ENCODE results near the gene TFAP2E. TPM values are rescaled to one million over a fixed set of nuclear protein-coding genes. Genes with fewer than 3 reads are reported as not detected.
"Not testable (repeated sequence)": the region's sequence is repeated elsewhere in the genome, so short reads cannot be mapped to it uniquely, and the experiment has no call there.

The TFAP2E gene
- total RNA-seq, 1 experiment from 2014 or later: not detected

GRCh38 chr1:35571263-35571662, 1.9 kb upstream of the TFAP2E start:
- DNase-seq (ENCODE audit: low read depth): no peak

GRCh38 chr1:35572296-35572695, 818 bp upstream of the TFAP2E start:
- DNase-seq (ENCODE audit: low read depth): no peak

GRCh38 chr1:35574125-35574654, 1.1 kb downstream of the TFAP2E start:
- no peak for DNase-seq (ENCODE audit: low read depth)

- no peak for DNase-seq (ENCODE audit: low read depth)
These were observed 1.7 kb downstream of the TFAP2E start for GRCh38 chr1:35574655-35575415.

DNA sequence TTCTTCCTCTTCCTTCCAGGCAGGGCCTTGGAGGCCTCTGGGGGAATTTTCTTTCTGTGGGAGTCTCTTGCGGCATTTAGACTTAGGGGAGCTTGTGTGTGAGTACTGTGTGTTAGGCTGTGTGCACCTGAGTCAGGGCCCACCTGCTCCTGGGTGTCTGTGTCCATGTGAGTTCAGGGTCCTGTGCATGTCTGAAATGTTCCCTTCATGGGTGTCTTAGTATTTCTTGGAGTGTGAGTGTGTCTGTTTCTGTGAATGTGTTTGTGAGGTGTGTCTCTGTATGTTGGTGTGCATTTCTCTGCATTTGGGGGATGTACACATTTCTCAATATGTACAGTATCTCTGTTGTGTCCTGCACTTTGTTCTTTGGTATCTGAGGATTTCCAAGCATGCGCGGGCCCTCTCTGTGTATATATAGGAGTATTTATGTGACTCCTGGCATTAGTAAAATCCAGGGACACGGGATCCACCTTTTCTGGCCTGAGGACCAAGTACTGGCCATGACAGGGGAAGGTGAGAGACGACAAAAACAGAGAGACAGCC, 2.4 kb downstream of the TFAP2E start:
- no peak for DNase-seq (ENCODE audit: low read depth)

GRCh38 chr1:35576061-35576765, 3.1 kb downstream of the TFAP2E start:
- DNase-seq (ENCODE audit: low read depth): peak; percentile 30

GRCh38 chr1:35576766-35577070, 3.6 kb downstream of the TFAP2E start:
- DNase-seq (ENCODE audit: low read depth): not testable (repeated sequence)

GRCh38 chr1:35577071-35577998, 4.2 kb downstream of the TFAP2E start:
- DNase-seq (ENCODE audit: low read depth): no peak

DNA sequence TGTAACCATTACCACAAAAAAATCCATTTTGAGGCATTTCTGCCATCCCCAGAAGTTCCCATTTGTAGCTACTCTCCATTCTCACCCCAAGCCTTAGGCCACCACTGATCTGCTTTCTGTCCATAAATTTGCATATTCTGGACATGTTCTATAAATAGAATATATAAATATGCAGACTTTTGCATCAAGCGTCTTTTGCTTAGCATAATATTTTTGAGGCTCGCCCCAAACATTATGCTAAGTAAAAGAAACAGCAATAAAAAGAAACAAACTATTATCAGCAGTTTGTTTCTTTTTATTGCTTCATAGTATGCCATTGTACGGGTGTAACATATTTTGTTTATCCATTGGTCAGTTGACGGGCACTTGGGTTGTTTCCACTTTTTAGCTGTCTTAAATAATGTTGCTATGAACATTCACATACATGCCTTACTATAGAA, 7.9 kb downstream of the TFAP2E start:
- DNase-seq (ENCODE audit: low read depth): peak; percentile 24

GRCh38 chr1:35581621-35582020, 8.5 kb downstream of the TFAP2E start:
- DNase-seq (ENCODE audit: low read depth): not testable (repeated sequence)

DNA sequence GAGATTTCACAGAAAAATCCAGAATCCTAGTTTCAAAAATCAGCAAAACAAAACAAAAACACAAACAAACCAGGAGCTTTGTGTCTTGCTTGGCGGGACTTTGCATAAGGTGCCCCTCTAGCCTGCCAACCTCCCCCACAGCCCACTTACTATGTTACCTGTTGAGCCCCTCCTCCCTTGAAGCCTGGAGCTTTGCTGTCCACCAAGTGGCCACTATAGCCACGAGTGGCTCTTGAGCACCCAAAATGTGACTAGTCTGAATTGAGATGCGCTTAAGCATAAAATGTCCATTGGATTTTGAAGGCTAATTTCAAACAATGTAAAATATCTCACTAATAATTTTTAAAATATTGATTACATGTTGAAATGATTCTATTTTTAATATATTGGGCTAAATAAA, 12.2 kb downstream of the TFAP2E start:
- no peak for DNase-seq (ENCODE audit: low read depth)

GRCh38 chr1:35585805-35586204, 12.7 kb downstream of the TFAP2E start:
- DNase-seq (ENCODE audit: low read depth): not testable (repeated sequence)

GRCh38 chr1:35586808-35587207, 13.7 kb downstream of the TFAP2E start:
- no peak for DNase-seq (ENCODE audit: low read depth)

DNA sequence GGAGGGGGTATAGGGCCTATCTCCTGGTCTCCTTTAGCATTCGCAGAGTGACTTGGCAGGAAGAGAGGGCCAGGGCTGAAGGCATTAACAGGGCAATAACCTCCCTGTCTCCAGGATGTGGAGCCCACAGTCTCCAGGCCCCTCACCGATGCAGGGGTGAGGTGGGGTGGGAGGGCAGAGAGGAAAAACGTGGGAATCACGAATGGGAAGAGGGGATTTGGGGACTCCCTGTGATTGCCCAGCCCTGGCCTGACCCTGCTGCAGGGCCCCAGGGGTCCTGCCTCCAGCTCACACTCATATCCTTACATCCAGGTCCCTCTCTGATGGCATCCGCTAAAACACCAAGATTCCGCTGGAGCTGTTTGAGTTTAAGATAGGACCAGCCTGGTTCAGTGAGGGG, 14.6 kb downstream of the TFAP2E start:
- DNase-seq (ENCODE audit: low read depth): no peak

- DNase-seq (ENCODE audit: low read depth): no peak
These were observed 15.2 kb downstream of the TFAP2E start for GRCh38 chr1:35588197-35588910.

- DNase-seq (ENCODE audit: low read depth): no peak
These were observed 16.7 kb downstream of the TFAP2E start for GRCh38 chr1:35589516-35590427.

DNA sequence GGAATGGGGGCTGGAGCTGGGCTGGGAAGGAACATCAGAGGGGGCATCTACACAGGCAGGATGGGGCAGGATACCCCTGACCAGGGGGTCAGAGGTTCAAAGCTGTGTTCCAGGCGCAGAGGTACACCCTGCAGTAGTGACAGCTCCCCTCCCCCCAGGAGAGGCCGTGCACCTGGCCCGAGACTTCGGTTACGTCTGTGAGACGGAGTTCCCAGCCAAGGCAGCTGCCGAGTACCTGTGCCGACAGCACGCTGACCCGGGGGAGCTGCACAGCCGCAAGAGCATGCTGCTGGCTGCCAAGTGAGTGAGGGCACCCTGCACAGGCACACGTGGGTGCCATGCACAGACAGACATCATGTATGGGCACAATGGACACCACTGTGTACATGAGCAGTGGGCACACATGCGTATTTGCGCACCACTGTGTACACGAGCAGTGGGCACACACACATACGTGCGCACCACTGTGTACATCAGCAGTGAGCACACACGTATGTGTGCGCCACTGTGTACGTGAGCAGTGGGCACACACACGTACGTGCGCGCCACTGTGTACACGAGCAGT, 17.4 kb downstream of the TFAP2E start:
- DNase-seq (ENCODE audit: low read depth): no peak

- no peak for DNase-seq (ENCODE audit: low read depth)
These were observed 18.1 kb downstream of the TFAP2E start for GRCh38 chr1:35591211-35591610.

All from HT1080 (cell line).